HG02763 (cell line): ENCODE measurements around the gene CACNA1C.
A peak's percentile ranks its signal among the peaks of the same experiment; 100 is the strongest.
"Not testable (repeated sequence)": the region's sequence is repeated elsewhere in the genome, so short reads cannot be mapped to it uniquely, and the experiment has no call there.

Experiments used
- ATAC-seq: cut with Tn5 transposase; IDR thresholded peaks from one replicate; pipeline ENCODE4 v1.9.1; 2021; ENCODE audit warnings: mild to moderate bottlenecking, moderate library complexity; ENCODE audit not compliant: unreplicated experiment

The CACNA1C gene

DNA sequence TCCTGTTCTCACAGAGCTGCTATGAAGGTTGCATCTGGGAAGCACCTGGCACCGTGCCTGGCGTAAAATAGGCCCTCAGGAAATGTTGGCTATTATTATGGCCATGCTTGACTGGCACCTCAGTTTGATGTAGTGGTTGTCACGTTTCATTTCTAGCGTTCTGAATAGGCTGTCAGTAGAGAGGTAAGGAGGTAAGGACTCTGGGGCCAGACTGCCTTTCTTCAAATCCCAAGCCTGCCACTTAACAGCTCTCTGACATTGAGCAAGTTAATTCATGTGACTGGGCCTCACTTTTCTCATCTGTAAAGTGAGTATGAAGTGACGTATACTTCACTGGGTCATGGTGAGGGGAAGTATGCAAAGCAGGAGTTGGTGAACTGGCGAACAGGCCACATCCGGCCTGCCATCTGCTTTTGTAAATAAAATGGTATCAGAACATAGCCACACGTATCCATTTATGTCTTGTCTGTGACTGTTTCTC, 196.2 kb downstream of the CACNA1C start:
- peak; percentile 77 for ATAC-seq

GRCh38 chr12:2250797-2251196, 198.0 kb downstream of the CACNA1C start:
- no peak for ATAC-seq

- ATAC-seq = no peak
Measured at GRCh38 chr12:2251526-2252209, 198.9 kb downstream of the CACNA1C start.

- ATAC-seq = no peak
Measured at GRCh38 chr12:2255311-2255710, 202.5 kb downstream of the CACNA1C start.

DNA sequence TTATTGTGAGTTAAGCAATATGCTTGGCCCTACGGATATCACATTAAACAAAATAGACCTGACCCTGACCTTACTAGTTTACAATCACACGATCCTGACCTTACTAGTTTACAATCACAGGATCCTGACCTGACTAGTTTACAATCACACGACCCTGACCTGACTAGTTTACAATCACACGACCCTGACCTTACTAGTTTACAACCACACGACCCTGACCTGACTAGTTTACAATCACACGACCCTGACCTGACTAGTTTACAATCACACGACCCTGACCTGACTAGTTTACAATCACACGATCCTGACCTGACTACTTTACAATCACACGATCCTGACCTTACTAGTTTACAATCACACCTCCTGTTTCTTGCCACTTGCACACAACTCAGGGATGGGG, 202.9 kb downstream of the CACNA1C start:
- not testable (repeated sequence) for ATAC-seq

DNA sequence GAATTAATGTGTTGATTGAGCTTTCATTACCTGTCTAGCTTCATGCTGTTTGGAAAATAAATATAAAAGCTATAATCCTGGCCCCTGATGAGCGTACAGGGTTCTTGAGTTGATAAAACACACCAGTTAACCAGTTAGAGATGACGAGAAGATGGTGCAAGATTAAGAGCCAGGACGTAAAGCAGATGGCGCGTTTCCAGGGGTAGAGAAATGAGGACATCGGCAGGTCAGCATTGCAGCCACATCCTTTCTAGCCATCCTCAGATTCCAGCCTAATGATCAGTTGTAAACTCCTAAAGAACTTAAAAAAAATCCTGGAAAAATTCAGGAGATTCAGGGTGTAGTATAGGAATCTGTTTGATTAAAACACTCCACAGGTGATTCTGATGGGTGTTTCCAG, 203.7 kb downstream of the CACNA1C start:
- no peak for ATAC-seq

GRCh38 chr12:2256915-2257314, 204.1 kb downstream of the CACNA1C start:
- no peak for ATAC-seq

DNA sequence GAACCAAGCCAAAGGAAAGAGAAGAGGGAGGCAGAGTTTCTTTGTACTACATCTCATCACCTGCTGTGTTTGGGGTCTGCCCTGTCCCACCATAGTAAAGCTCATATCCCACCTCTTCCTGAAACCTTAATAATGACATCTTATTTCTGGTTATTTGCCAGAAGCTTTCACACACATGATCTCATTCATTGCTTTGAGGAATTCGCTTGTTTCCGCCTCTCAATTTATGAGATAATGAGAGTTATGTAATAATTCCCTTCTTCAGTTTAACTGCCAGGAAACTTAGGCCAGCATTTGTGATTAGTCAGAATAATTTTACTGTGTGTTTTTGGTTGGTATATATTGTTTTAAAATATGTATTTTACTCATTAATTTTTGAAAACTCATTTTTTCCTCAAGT, 205.2 kb downstream of the CACNA1C start:
- ATAC-seq = no peak

DNA sequence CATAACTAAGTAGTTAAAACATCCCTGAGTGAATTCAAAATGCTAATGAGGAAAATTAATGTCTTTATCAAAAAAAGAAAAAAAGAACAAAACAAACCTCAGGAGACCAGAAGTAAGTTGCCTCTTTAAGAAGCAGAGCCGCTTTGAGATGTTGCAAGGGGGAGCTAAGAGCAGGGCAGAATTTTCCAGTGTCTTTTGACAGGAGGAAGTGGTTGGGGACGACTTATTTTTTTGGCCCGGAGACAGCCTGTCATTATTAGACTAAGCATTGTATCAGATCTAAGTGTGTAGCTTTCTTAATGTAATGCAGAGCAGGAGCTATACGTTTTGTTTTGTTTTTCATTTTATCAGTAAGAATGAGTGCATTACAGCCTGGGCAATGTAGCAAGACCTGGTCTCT, 206.6 kb downstream of the CACNA1C start:
- no peak for ATAC-seq

- ATAC-seq = no peak
Measured at GRCh38 chr12:2260441-2260840, 207.7 kb downstream of the CACNA1C start.

- no peak for ATAC-seq
Measured at GRCh38 chr12:2261708-2262107, 208.9 kb downstream of the CACNA1C start.

DNA sequence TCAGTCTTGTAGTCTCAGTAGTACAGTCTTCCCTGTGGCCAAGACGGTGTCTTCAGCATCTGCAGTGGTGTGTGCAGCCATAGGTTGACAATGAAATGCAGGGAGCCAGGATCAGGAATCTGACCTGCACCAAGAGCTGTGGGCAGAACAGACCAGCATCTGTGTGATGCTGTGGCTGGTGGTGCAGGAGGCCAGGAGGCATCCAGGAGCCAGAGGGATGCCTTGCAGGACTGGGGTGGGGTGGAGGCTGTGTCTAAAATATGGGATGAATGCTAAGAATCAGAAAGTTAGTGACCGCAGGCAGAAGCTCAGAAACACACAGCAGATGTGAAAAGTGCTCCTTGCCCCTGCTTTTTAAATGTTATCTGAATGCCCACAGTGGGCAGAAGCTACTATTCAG, 209.7 kb downstream of the CACNA1C start:
- ATAC-seq = no peak

DNA sequence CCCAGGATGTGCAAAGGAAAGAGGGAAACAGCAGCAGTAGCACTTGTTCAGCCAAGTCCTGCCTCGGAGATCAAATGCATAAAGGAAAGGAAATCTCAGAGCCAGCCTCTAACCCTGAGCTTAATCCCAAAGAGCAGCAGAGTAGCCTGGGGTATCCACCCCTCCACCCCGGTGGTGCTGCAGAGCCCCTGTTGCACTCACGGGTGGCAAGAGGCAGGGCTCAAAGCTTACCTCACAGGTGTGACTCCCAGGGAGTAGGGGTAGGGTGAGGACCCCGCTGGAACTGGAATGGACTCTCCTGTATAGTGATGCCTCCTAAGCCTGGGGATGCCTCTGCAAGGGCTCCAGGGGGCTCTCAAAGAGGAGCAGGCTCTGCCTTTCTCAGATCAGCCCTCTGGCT, 211.1 kb downstream of the CACNA1C start:
- ATAC-seq = no peak

DNA sequence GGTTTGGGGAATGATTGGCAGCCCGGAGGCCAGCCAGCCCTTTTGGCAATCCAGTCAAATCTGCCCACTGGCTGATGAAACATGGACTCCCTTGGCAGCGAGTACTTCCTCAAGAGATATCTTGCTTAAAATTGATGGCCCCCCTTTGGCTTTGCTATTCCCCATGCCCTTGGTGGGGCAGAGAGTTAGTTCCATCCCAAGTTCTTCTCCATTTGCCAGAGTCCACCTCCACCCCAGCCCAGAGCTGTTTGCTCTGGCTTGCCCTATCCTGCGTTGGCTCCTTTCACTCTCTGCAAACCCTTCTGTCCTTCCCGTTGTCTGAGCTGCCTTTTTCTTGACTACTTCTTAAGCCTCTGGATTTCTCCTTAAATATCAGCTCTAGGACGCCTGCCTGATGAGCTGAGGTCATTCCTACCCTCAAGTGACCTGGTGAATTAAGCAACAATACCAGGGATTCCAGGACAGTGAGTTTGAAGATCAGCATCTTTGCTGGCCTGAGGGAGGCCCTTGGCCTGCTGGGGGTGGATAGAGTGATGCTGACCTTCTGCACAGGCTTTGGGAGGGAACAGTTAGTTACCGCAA, 212.0 kb downstream of the CACNA1C start:
- ATAC-seq = no peak

DNA sequence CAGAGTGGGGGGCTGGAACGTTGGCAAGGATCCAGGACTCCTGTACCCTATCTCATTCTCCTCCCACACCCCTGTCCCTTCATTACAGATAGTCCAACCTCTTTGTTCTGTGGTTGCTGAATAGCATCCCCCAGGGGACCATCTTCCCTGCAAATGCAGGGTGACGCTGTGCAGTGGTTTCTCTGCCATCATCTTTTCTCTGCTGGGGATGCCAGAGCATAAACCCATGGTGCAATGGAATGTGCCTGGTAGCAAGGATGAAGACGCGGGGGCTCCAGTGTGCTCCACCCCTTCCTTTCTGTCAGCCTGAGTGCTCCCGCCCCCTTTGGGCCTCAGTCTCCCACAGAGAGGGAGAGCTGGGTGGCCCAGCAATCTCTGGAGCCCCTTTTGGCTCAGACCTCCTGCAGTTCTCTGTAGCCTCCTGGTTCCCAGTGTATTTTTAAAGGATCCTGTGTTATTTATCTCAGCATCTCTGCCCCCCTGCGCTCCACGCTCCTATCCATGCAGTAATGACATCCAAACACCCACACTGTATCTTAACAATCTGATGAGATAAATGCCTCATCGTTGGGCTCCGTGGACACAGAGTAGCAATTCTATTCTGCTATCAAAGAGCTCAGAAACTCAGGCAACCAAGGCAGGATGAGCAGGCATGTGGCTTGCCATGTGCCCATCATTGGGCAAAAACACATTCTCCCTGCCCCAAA, 212.8 kb downstream of the CACNA1C start:
- ATAC-seq = no peak

- ATAC-seq = no peak
Measured at GRCh38 chr12:2266666-2267620, 214.2 kb downstream of the CACNA1C start.

GRCh38 chr12:2267703-2268470, 215.1 kb downstream of the CACNA1C start:
- no peak for ATAC-seq

- no peak for ATAC-seq
Measured at GRCh38 chr12:2268471-2269286, 215.9 kb downstream of the CACNA1C start.

DNA sequence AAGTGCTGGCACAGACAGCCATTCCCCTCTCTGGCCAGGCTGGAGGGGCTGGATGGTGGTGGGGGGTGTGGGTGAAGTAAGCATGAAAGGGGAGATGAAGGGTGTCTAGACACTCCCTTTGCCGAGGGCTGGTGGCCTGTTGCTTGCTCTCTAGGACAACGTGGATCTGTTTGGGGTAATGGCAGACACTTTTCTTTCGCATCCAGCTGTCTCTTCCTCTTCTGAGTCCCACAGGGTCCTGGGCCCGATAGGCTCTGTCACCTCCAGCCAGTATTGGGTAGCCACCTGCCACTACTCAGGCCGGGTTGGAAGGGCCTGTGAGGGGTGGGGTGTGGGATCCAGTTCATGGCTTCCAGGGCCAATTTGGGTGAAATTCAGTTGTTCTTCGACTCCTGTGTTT, 218.1 kb downstream of the CACNA1C start:
- no peak for ATAC-seq
